Activated T-cell treated with anti-CD3 and anti-CD28 coated beads, Interleukin-2, amount 50 U/mL, for 4 hours (primary cell): ENCODE results near the gene GADD45A. TPM values are rescaled to one million over a fixed set of nuclear protein-coding genes. Genes with fewer than 3 reads are reported as not detected.

ENCODE experiments used
- ATAC-seq, 2 donors: fragments of 200-7000 bp; cut with Tn5 transposase; one replicate each; pipeline ENCODE4 v1.10.0; 2021
- DNase-seq: peaks from one replicate; pipeline ENCODE4 v3.0.0-alpha.2; 2020
- H3K27me3 Mint-ChIP-seq: one replicate; pipeline ENCODE4 v1.8.0; 2021; ENCODE audit warnings: low read depth, mixed read lengths
- H3K36me3 Mint-ChIP-seq: one replicate; pipeline ENCODE4 v1.8.0; 2022; ENCODE audit warnings: mixed read lengths; ENCODE audit not compliant: insufficient read depth
- H3K4me1 Mint-ChIP-seq: one replicate; pipeline ENCODE4 v1.8.0; 2021; ENCODE audit warnings: low read depth, mixed read lengths
- H3K4me3 Mint-ChIP-seq: one replicate; pipeline ENCODE4 v1.8.0; 2021; ENCODE audit warnings: mild to moderate bottlenecking, moderate library complexity, mixed read lengths
- H3K9me3 Mint-ChIP-seq: one replicate; pipeline ENCODE4 v1.8.0; 2021; ENCODE audit warnings: mixed read lengths
- total RNA-seq, 3 donors: library from RNA; stranded (reverse); gene quantifications; one replicate each; pipeline ENCODE4 v1.2.1, GENCODE V29; 2021

The GADD45A gene, protein sequence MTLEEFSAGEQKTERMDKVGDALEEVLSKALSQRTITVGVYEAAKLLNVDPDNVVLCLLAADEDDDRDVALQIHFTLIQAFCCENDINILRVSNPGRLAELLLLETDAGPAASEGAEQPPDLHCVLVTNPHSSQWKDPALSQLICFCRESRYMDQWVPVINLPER
- 10 to 100 TPM; 49.7 to 91.5 (median 56.9) TPM for total RNA-seq

DNA sequence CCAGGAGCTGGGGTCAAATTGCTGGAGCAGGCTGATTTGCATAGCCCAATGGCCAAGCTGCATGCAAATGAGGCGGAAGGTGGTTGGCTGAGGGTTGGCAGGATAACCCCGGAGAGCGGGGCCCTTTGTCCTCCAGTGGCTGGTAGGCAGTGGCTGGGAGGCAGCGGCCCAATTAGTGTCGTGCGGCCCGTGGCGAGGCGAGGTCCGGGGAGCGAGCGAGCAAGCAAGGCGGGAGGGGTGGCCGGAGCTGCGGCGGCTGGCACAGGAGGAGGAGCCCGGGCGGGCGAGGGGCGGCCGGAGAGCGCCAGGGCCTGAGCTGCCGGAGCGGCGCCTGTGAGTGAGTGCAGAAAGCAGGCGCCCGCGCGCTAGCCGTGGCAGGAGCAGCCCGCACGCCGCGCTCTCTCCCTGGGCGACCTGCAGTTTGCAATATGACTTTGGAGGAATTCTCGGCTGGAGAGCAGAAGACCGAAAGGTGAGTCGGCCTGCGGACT lies at the start of gene GADD45A:
Gene GADD45A, plus strand, starts transcription at position 135 of the 491 bp plus-strand sequence. Its CDS starts 294 bp downstream, at position 429.
- peak; percentile 86 for DNase-seq
- ATAC-seq: peak; percentile 83 to 84

DNA sequence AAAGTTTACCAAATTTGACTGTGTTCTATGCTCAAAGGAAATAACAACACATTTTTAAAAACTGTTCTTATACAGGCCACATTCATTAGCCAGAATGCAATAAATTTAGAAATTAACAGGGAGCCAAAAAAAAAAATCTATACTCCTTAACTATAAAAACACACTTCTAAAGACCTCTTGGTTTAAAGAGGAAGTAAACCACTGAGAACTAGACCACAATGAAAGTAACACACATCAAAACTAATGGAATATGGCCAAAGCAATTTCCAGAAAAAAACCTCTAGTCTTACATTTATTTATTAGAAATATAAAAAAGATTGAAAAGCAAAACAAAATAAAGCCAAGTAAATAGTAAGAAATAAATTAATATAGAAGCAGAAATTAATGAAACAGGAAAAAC lies 48.9 kb upstream of the GADD45A start:
- H3K27me3 Mint-ChIP-seq: peaks cover 2% of the 10 kb centered on the region
- DNase-seq (no peak), ATAC-seq (no peak)
- no peaks in the 10 kb centered on the region for H3K36me3 Mint-ChIP-seq
- no peak overlapping the region for H3K4me3 Mint-ChIP-seq
- peaks cover 16% of the 10 kb centered on the region for H3K4me1 Mint-ChIP-seq
- H3K9me3 Mint-ChIP-seq: no peaks in the 10 kb centered on the region

More for the DNA sequence above, at the start of gene GADD45A:
- H3K9me3 Mint-ChIP-seq: no peaks in the 10 kb centered on the region
- no peaks in the 10 kb centered on the region for H3K27me3 Mint-ChIP-seq
- peak within 1 kb of the TSS; percentile 96 for H3K4me3 Mint-ChIP-seq
- peaks cover 25% of the 10 kb centered on the region for H3K36me3 Mint-ChIP-seq
- peaks cover 47% of the 10 kb centered on the region for H3K4me1 Mint-ChIP-seq

DNA sequence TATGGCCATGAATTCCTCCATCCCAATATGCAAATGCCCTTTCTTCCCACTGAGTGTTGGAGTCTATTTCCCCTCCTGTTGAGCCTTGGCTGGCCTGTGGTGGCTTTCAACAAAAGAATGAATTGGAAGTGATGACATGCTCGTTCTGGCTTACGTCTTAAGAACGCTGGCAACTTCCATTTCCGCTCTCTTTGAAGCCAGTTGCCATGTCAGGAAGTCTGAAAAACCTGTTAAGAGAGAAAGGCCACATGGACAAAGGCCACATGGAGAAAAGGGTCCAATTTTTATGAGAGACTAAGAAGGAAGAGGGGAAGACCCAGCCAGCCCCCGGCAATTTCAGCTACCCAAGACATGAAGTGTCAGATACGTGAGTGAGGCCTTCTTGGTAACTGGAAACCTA lies 45.6 kb upstream of the GADD45A start:
- DNase-seq (no peak), ATAC-seq (no peak)
- Mint-ChIP-seq H3K27me3 (peaks cover 2% of the 10 kb centered on the region), H3K4me3 (no peak overlapping the region), H3K4me1 (peaks cover 16% of the 10 kb centered on the region), H3K36me3 (no peaks in the 10 kb centered on the region), H3K9me3 (no peaks in the 10 kb centered on the region)

DNA sequence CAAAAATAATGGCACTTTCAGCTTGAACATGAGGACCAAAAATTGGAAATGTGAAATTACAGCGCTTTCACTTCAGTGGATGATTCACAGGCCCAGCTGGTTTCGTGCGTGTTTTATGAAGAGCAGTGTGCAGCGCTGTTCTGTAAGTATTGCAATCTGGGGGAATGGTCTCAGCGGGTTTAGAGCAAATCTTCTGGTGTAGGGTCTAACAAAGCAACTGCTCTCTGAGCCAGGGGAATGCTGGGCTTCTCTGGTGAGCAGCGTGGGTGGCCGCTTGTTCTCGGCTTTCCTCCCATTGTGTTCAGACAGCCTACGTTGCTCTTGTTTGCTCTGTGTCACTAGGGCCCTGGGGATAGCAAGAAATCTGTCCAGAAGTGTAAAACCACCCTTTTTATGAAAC lies 42.4 kb upstream of the GADD45A start:
- Mint-ChIP-seq H3K36me3 (no peaks in the 10 kb centered on the region), H3K4me3 (no peak overlapping the region), H3K9me3 (no peaks in the 10 kb centered on the region), H3K27me3 (peaks cover 2% of the 10 kb centered on the region), H3K4me1 (no peaks in the 10 kb centered on the region)
- ATAC-seq (no peak), DNase-seq (no peak)

DNA sequence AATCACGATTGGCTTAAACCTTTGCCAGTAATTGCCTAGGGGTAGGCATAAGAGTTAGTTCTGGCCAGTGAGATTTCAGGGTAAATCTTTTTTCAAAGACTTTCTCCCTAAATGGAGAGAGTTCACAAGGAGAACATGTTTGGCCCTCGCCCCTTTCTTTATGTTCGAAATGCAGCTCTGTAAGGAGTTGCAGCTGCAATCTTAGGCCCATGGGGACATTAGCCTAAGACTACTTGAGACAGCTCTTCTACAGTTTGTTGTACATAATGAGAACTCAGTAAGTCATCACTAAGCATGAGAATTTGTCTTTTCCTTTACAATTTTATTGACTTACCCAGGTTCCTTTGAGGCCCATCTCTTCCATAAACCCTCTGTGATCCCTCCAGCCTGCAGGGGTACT lies 40.4 kb upstream of the GADD45A start:
- Mint-ChIP-seq H3K9me3 (no peaks in the 10 kb centered on the region), H3K36me3 (no peaks in the 10 kb centered on the region), H3K4me3 (no peak overlapping the region), H3K27me3 (peaks cover 2% of the 10 kb centered on the region), H3K4me1 (no peaks in the 10 kb centered on the region)
- DNase-seq (no peak), ATAC-seq (no peak)

DNA sequence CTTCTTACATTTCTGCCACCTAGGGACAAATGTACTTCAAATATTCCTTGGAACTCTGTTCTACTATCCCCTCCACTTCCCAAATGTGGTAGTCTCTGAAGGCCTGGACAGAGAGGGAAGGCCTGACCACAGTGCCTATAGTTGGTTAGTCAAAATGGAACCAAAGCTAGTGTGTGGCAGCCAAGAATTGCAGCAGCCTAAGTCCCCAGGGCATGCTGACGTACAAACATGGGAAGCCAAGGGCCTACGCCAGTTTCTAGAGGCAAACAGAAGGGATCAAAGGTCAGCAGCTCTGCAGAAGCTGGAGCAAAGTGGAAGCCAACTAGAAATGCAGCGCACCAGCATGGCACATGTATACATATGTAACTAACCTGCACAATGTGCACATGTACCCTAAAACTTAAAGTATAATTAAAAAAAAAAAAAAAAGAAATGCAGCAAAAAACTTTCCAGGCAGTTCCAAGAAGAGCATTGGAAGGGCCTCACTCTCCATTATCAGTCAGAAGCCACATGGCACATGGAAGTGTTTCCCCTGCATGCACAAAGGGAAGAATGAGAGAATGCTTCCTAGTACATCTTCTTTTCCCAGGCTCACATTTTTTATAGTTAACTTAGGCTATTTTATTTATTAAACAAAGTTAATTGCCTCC lies 39.4 kb upstream of the GADD45A start:
- DNase-seq (no peak), ATAC-seq (no peak)
- Mint-ChIP-seq H3K36me3 (no peaks in the 10 kb centered on the region), H3K9me3 (no peaks in the 10 kb centered on the region), H3K4me3 (no peak overlapping the region), H3K4me1 (no peaks in the 10 kb centered on the region), H3K27me3 (no peaks in the 10 kb centered on the region)

DNA sequence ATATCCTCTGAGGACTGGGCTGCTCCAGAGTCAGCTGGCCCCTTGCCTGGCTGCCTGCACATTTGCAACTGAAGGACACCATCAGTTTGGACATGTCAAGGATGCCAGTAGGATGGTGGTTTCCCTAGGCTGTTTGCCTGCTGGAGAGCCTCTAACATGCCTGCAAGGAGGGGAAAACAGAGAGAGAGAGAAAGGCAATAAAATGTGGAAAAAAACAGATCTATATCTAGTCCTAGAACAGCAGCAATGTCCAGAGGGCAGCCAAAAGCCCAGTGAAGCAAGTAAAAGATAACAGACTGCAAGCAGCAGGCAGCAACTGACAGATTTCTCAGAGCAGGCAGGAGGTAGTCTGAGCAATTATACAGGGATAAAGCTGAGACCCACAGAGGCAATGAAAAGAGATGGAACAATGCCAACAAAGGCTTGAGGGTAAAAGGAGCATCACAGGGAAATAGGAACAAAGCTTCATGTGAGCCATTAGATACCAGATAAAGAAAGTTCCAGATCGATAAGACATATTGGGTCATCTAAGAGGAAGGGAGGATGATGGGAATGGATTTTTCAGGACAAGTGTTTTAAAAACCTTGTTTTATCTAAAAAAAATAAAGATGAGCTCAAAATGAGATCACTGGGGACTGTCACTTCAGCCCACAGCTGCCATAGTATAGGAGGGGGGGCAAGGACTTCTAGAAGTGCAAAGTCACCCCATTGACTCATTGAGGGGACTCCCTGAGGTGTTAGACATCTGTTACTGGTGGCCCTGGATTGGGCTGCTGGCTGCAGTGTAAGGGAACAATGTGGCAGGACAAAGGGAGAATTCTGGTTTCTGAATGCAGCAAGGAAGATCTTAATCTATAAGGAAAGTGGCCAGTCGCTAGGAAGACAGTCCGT lies 38.6 kb upstream of the GADD45A start:
- Mint-ChIP-seq H3K27me3 (no peaks in the 10 kb centered on the region), H3K4me1 (no peaks in the 10 kb centered on the region), H3K36me3 (no peaks in the 10 kb centered on the region), H3K4me3 (no peak overlapping the region), H3K9me3 (no peaks in the 10 kb centered on the region)
- no peak for DNase-seq
- ATAC-seq: peak; percentile 76 to 78

DNA sequence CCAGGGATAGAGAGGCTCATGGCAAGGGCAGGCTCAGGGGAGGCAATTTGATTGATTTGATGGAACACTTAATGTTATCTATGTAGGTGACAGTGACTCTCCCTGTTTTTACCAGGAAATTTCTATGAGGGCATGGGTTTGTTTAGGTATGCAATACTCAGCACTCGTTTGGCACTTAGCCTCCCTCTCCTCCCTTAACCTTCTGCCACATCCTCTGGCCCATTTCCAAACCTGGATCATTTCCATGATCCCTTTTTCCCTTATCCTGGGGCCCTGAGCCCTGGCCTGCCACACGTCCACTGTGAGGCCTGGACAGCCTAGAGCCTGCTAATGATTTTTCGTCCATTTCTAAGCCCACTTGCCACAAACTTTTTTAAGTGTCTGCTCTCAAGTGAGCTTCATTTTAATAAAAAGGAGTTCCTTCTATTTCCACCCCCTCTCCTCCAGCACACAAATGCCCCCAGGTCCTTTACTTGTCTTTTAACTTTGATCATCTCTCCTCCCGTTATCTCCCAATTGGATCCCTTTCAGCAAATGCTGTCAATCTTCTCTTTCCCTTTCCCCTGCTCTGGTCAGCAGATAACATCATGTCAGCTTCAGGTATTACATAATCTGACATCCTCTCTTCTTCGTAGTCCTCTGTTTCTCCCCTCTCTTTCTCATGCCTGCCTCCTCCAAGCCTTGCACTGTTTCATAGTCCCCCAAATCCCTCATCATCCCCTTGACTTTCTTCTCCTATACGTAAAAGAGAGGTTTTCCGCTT lies 37.8 kb upstream of the GADD45A start:
- no peaks in the 10 kb centered on the region for H3K4me1 Mint-ChIP-seq
- H3K36me3 Mint-ChIP-seq: no peaks in the 10 kb centered on the region
- ATAC-seq: no peak
- H3K4me3 Mint-ChIP-seq: no peak overlapping the region
- no peaks in the 10 kb centered on the region for H3K27me3 Mint-ChIP-seq
- DNase-seq: no peak
- H3K9me3 Mint-ChIP-seq: no peaks in the 10 kb centered on the region

DNA sequence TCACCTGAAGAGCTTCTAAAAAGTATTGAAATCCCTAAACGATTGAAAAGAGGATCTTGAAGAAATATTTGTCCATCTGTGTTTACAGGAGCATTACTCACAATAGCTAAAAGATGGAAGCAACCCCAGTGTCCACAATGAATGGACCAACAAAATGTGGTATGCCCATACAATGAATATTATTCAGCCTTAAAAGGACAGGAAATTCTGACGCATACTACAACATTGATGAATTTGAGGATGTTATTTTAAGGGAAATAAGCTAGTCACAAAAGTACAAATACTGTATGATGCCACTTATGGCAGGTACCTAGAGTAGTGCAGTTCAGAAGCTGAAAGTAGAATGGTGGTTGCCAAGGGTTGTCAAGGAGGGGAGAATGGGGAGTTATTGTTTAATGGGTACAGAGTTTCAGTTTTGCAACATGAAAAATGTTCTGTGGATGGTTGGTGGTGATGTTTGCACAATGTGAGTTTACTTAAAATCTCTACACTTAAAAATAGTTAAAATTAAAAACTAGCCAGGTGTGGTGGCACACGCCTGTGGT lies 37.1 kb upstream of the GADD45A start:
- Mint-ChIP-seq H3K4me3 (no peak overlapping the region), H3K36me3 (no peaks in the 10 kb centered on the region), H3K27me3 (no peaks in the 10 kb centered on the region), H3K4me1 (no peaks in the 10 kb centered on the region), H3K9me3 (no peaks in the 10 kb centered on the region)
- ATAC-seq (no peak), DNase-seq (no peak)

DNA sequence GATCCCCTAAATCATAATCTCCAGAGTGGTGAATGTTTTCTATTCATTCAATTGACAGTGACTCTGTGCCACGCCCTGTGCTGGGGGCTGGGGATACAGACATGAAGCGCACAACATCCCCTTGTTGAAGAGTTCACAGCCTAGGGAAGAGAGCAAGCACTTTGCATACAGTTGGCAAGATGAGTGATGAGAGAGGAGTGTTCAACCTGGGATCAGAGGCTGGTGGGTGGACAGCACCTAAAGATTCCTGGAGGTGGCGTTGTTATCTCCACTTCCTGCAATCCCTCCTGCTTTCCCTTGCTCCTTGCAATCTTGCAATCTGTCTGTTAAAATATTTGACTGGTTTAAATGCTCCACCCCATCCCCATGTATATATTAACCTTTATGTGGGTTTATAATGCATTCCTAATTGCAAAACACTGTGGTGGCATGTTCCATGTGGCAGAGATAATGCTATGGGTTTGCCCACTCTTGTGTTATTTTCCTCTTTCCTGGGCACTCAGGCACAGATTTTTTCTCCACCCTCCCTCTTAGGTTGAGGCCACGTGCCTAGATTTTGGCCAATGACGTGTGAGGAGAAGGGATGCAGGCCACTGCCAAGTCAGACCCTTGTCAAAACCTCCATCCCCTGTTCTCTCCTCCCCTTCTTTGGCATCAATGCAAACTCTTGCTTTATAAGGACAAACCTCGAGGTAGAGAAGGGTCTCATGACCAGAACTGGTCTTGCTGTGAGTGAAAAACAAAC lies 36.2 kb upstream of the GADD45A start:
- Mint-ChIP-seq H3K4me1 (no peaks in the 10 kb centered on the region), H3K27me3 (no peaks in the 10 kb centered on the region), H3K9me3 (no peaks in the 10 kb centered on the region), H3K4me3 (no peak overlapping the region), H3K36me3 (no peaks in the 10 kb centered on the region)
- ATAC-seq (no peak), DNase-seq (no peak)

DNA sequence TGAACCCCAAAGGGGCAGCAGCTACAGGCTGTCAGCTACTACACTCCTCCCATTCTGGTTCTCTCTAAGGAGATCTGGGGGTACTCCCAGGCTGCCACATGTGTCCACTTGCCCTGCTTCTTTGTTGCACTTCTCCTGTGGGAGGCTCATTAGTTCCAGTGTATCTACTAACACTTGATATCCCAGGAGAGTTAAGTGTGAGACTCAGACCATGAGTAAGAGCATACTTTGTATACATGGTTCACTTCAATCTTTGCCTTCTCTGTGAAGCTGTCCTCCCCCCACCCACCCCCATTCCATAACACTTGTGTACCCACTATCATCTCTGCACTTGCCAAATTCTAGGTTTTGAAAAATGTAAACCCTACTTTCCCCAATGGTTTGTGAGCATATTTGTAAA lies 34.9 kb upstream of the GADD45A start:
- no peaks in the 10 kb centered on the region for H3K27me3 Mint-ChIP-seq
- no peaks in the 10 kb centered on the region for H3K9me3 Mint-ChIP-seq
- no peak overlapping the region for H3K4me3 Mint-ChIP-seq
- ATAC-seq (no peak), DNase-seq (no peak)
- no peaks in the 10 kb centered on the region for H3K4me1 Mint-ChIP-seq
- H3K36me3 Mint-ChIP-seq: no peaks in the 10 kb centered on the region

DNA sequence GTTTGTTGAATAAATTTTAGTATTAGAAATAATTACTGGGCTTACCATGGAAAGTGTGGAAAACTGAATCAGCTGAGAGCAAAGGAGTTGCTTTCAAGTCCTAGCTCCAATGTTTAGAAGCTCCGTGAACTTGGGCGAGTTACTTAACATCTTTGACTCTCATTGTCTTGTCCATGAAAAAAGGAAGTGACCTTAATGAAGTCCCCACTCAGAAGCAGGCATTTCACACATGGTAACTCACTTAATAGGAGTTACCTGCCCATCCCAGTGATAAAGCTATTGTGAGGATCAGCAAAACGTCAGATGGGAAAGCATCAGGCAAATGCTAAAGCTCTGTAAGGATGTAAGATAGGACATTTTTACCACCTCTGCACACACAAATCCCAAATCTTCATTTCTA lies 34.0 kb upstream of the GADD45A start:
- Mint-ChIP-seq H3K9me3 (no peaks in the 10 kb centered on the region), H3K36me3 (no peaks in the 10 kb centered on the region), H3K4me3 (no peak overlapping the region), H3K27me3 (no peaks in the 10 kb centered on the region), H3K4me1 (no peaks in the 10 kb centered on the region)
- no peak for ATAC-seq
- DNase-seq: no peak

DNA sequence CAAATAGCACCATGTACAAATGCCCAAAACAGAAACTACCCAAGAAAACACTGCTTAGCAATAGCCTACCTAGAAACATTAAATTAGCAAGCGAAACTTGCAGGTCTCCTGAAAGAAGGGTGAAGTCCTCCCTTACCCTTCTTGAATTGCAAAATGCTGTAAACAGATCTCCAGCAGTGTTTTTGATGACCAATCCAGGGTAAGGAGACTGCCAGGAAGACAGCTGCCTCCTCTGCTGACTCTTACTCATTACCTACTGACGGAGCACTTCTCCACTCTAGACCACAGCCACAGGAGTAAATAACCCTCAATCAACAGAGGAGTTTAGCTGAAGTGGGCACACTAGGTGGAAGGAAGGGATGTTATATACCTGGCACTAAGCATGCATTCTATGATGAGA lies 32.2 kb upstream of the GADD45A start:
- Mint-ChIP-seq H3K27me3 (no peaks in the 10 kb centered on the region), H3K36me3 (no peaks in the 10 kb centered on the region), H3K9me3 (no peaks in the 10 kb centered on the region), H3K4me3 (no peak overlapping the region), H3K4me1 (no peaks in the 10 kb centered on the region)
- peak; percentile 48 to 54 for ATAC-seq
- DNase-seq: no peak
